Measurements from ENCODE around the gene CPT1C. TPM values are rescaled to one million over a fixed set of nuclear protein-coding genes. Genes with fewer than 3 reads are reported as not detected.

The CPT1C gene
- 133 TPM for polyA plus RNA-seq (2013, experiment 1 of 4)
- 141 TPM for polyA plus RNA-seq (2013, experiment 2 of 4)
- polyA plus RNA-seq (2013, experiment 3 of 4), result 97.6 TPM
- polyA plus RNA-seq (2013, experiment 4 of 4), result 112 TPM

GRCh38 chr19:49690656-49691242, at the start of gene CPT1C:
Gene CPT1C (plus strand): TSS chr19:49691116. CDS start chr19:49692253, 1,137 bp downstream.
- Histone ChIP-seq H3K36me3 (ENCODE audit: control insufficient read depth, insufficient read depth, low read length) (peaks cover 18% of the 10 kb centered on the region), H3K4me3 (ENCODE audit: insufficient read depth, low read depth, low read length) (peak within 1 kb of the TSS; percentile 69), H3K9me3 (ENCODE audit: control insufficient read depth, low read length) (no peaks in the 10 kb centered on the region), H3K27me3 (ENCODE audit: control insufficient read depth, insufficient read depth, low read length, poor library complexity, severe bottlenecking) (no peaks in the 10 kb centered on the region), H3K4me1 (ENCODE audit: control insufficient read depth, insufficient read depth, low read length) (peaks cover 3% of the 10 kb centered on the region), H3K27ac (ENCODE audit: insufficient read depth, low read depth, low read length, poor library complexity, severe bottlenecking) (peak within 1 kb of the TSS; percentile 45)
- 9 to 10% methylated on average over 38 of the region's 38 CpGs for WGBS, 2 experiments

- Histone ChIP-seq H3K4me3 (ENCODE audit: insufficient read depth, low read depth, low read length) (peak within 1 kb of the TSS; percentile 82), H3K36me3 (ENCODE audit: control insufficient read depth, insufficient read depth, low read length) (peaks cover 13% of the 10 kb centered on the region), H3K27me3 (ENCODE audit: control insufficient read depth, insufficient read depth, low read length, poor library complexity, severe bottlenecking) (peaks cover 4% of the 10 kb centered on the region), H3K4me1 (ENCODE audit: control insufficient read depth, insufficient read depth, low read length) (peaks cover 26% of the 10 kb centered on the region), H3K9me3 (ENCODE audit: control insufficient read depth, low read length) (no peaks in the 10 kb centered on the region), H3K27ac (ENCODE audit: insufficient read depth, low read depth, low read length, poor library complexity, severe bottlenecking) (peak within 1 kb of the TSS; percentile 99)
- WGBS, 2 experiments, result 0% methylated on average over 87 of the region's 87 CpGs
Measured at GRCh38 chr19:49641688-49642491, 49.0 kb upstream of the CPT1C start, which contains the start of gene SCAF1. Gene SCAF1 (plus strand): TSS chr19:49642209. CDS start chr19:49645027, 2,818 bp downstream.

DNA sequence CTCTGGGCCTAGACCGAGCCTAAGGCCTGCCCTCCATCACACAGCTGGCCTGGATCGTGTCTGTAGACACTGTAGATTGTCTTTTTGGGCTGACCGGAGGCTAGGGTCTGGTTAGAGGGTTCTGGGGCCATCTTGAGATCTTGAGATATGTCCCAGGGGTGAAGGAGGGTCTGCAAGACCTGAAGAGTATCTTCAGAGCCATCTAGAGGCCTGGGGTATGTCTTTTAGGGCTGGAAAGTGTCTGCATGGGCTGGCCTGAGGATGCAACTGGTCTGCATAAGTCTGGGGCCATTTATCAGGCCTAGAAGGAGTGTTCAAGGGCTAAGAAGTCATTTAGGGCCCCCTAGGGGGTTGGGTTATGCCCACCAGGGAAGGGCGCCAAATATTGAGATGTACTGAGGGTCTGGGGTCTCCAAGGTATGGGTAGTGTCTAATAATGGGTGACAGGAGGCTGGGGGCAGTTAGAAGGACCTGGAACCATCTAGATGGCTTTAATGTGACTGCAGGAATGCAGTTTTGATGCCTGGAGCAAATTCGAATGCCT, 48.4 kb upstream of the CPT1C start:
- Histone ChIP-seq H3K27ac (ENCODE audit: insufficient read depth, low read depth, low read length, poor library complexity, severe bottlenecking) (no peak overlapping the region), H3K36me3 (ENCODE audit: control insufficient read depth, insufficient read depth, low read length) (peaks cover 19% of the 10 kb centered on the region), H3K4me3 (ENCODE audit: insufficient read depth, low read depth, low read length) (peak overlapping the region; percentile 82), H3K4me1 (ENCODE audit: control insufficient read depth, insufficient read depth, low read length) (peaks cover 25% of the 10 kb centered on the region), H3K9me3 (ENCODE audit: control insufficient read depth, low read length) (no peaks in the 10 kb centered on the region), H3K27me3 (ENCODE audit: control insufficient read depth, insufficient read depth, low read length, poor library complexity, severe bottlenecking) (peaks cover 4% of the 10 kb centered on the region)
- 14 to 16% methylated on average over 5 of the region's 5 CpGs for WGBS, 2 experiments

- Histone ChIP-seq H3K36me3 (ENCODE audit: control insufficient read depth, insufficient read depth, low read length) (peaks cover 22% of the 10 kb centered on the region), H3K9me3 (ENCODE audit: control insufficient read depth, low read length) (no peaks in the 10 kb centered on the region), H3K27ac (ENCODE audit: insufficient read depth, low read depth, low read length, poor library complexity, severe bottlenecking) (no peak overlapping the region), H3K4me3 (ENCODE audit: insufficient read depth, low read depth, low read length) (peak overlapping the region; percentile 82), H3K4me1 (ENCODE audit: control insufficient read depth, insufficient read depth, low read length) (peaks cover 17% of the 10 kb centered on the region), H3K27me3 (ENCODE audit: control insufficient read depth, insufficient read depth, low read length, poor library complexity, severe bottlenecking) (peaks cover 4% of the 10 kb centered on the region)
- WGBS, 2 experiments, result 93 to 94% methylated on average over 2 of the region's 2 CpGs
Measured at GRCh38 chr19:49643466-49643865, 47.5 kb upstream of the CPT1C start.

DNA sequence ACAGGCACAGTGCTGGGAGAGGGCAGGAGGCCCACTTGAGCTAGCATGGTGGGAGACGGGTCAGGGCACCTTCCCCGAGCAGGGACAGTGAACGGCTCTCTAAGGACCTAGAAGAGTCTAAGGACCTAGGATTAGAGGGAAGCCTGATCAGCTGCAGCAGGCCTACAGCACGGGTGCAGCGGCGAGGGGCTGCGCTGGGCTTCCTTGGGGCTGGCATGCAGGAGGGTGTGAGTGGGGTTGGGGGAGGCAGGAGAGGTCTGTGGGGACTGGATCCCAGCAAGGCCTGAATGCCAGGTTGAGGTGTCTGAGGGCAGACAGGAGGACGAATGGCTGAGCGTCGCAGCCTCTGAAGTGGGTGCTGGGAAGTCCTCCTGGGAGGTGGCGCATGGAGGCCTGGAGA, 45.3 kb upstream of the CPT1C start:
- no peaks in the 10 kb centered on the region for H3K9me3 ChIP-seq (ENCODE audit: control insufficient read depth, low read length)
- H3K27ac ChIP-seq (ENCODE audit: insufficient read depth, low read depth, low read length, poor library complexity, severe bottlenecking), result no peak overlapping the region
- peaks cover 28% of the 10 kb centered on the region for H3K36me3 ChIP-seq (ENCODE audit: control insufficient read depth, insufficient read depth, low read length)
- H3K27me3 ChIP-seq (ENCODE audit: control insufficient read depth, insufficient read depth, low read length, poor library complexity, severe bottlenecking), result no peaks in the 10 kb centered on the region
- WGBS, 2 experiments, result 94 to 96% methylated on average over 11 of the region's 11 CpGs
- H3K4me1 ChIP-seq (ENCODE audit: control insufficient read depth, insufficient read depth, low read length), result peaks cover 5% of the 10 kb centered on the region
- no peak overlapping the region for H3K4me3 ChIP-seq (ENCODE audit: insufficient read depth, low read depth, low read length)

- Histone ChIP-seq H3K4me3 (ENCODE audit: insufficient read depth, low read depth, low read length) (no peak overlapping the region), H3K9me3 (ENCODE audit: control insufficient read depth, low read length) (no peaks in the 10 kb centered on the region), H3K36me3 (ENCODE audit: control insufficient read depth, insufficient read depth, low read length) (peaks cover 28% of the 10 kb centered on the region), H3K4me1 (ENCODE audit: control insufficient read depth, insufficient read depth, low read length) (peaks cover 5% of the 10 kb centered on the region), H3K27me3 (ENCODE audit: control insufficient read depth, insufficient read depth, low read length, poor library complexity, severe bottlenecking) (no peaks in the 10 kb centered on the region), H3K27ac (ENCODE audit: insufficient read depth, low read depth, low read length, poor library complexity, severe bottlenecking) (no peak overlapping the region)
- WGBS, 2 experiments, result 96 to 97% methylated on average over 13 of the region's 13 CpGs
Measured at GRCh38 chr19:49645995-49646394, 44.9 kb upstream of the CPT1C start.

GRCh38 chr19:49646586-49646985, 44.3 kb upstream of the CPT1C start:
- H3K36me3 ChIP-seq (ENCODE audit: control insufficient read depth, insufficient read depth, low read length), result peaks cover 28% of the 10 kb centered on the region
- no peaks in the 10 kb centered on the region for H3K9me3 ChIP-seq (ENCODE audit: control insufficient read depth, low read length)
- H3K27me3 ChIP-seq (ENCODE audit: control insufficient read depth, insufficient read depth, low read length, poor library complexity, severe bottlenecking), result no peaks in the 10 kb centered on the region
- WGBS, 2 experiments, result 95 to 96% methylated on average over 17 of the region's 17 CpGs
- peaks cover 5% of the 10 kb centered on the region for H3K4me1 ChIP-seq (ENCODE audit: control insufficient read depth, insufficient read depth, low read length)
- no peak overlapping the region for H3K27ac ChIP-seq (ENCODE audit: insufficient read depth, low read depth, low read length, poor library complexity, severe bottlenecking)
- no peak overlapping the region for H3K4me3 ChIP-seq (ENCODE audit: insufficient read depth, low read depth, low read length)

GRCh38 chr19:49651029-49651819, 39.7 kb upstream of the CPT1C start:
- no peaks in the 10 kb centered on the region for H3K4me1 ChIP-seq (ENCODE audit: control insufficient read depth, insufficient read depth, low read length)
- 97% methylated on average over 72 of the region's 72 CpGs for WGBS, 2 experiments

GRCh38 chr19:49651820-49652550, 38.9 kb upstream of the CPT1C start:
- Histone ChIP-seq H3K36me3 (ENCODE audit: control insufficient read depth, insufficient read depth, low read length) (peaks cover 47% of the 10 kb centered on the region), H3K4me1 (ENCODE audit: control insufficient read depth, insufficient read depth, low read length) (no peaks in the 10 kb centered on the region), H3K27me3 (ENCODE audit: control insufficient read depth, insufficient read depth, low read length, poor library complexity, severe bottlenecking) (no peaks in the 10 kb centered on the region), H3K4me3 (ENCODE audit: insufficient read depth, low read depth, low read length) (no peak overlapping the region), H3K9me3 (ENCODE audit: control insufficient read depth, low read length) (no peaks in the 10 kb centered on the region), H3K27ac (ENCODE audit: insufficient read depth, low read depth, low read length, poor library complexity, severe bottlenecking) (no peak overlapping the region)
- WGBS, 2 experiments, result 96% methylated on average over 110 of the region's 110 CpGs

More at GRCh38 chr19:49651029-49651819, 39.7 kb upstream of the CPT1C start:
- H3K27me3 ChIP-seq (ENCODE audit: control insufficient read depth, insufficient read depth, low read length, poor library complexity, severe bottlenecking), result no peaks in the 10 kb centered on the region
- no peak overlapping the region for H3K4me3 ChIP-seq (ENCODE audit: insufficient read depth, low read depth, low read length)
- H3K27ac ChIP-seq (ENCODE audit: insufficient read depth, low read depth, low read length, poor library complexity, severe bottlenecking), result no peak overlapping the region
- peaks cover 53% of the 10 kb centered on the region for H3K36me3 ChIP-seq (ENCODE audit: control insufficient read depth, insufficient read depth, low read length)
- H3K9me3 ChIP-seq (ENCODE audit: control insufficient read depth, low read length), result no peaks in the 10 kb centered on the region
